T-helper 2 cell (primary cell): ENCODE measurements around the gene POTEJ.
A peak's percentile ranks its signal among the peaks of the same experiment; 100 is the strongest.
"Not testable (repeated sequence)": the region's sequence is repeated elsewhere in the genome, so short reads cannot be mapped to it uniquely, and the experiment has no call there.

Experiments
- DNase-seq, 5 experiments: peaks; one replicate each; pipeline versions ENCODE4 v3.0.0 to v3.0.0-alpha.2; 2012 to 2022
- total RNA-seq, 2 donors: gene quantifications; one replicate each; lab custom pipeline; 2026; lab: John Stamatoyannopoulos, UW

POTEJ gene
- 0 reads per million in 2 donors for total RNA-seq

GRCh38 chr2:130611140-130611539 lies at the start of gene POTEJ:
POTEJ (plus strand) TSS chr2:130611440; CDS start chr2:130611533, 93 bp downstream.
- not testable (repeated sequence) for DNase-seq

DNA sequence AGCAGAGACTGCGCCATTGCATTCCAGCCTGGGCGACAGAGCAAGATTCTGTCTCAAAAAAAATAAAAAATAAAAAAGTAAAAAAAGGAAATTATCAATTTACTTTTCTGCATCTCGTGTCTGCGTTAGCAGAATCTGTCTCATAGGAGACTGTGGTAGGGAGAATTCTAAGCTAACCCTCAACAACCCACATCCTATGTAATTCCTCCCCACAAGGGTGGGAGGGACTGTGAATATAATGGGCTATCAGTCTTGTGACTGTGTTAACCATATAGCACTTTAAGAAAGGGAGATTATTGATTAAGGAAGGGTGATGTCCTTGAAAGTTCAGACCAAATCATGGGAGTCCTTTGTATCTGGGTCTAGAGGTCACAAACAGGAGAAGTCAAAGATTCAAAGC lies 45.1 kb upstream of the POTEJ start:
- DNase-seq, result not testable (repeated sequence)

GRCh38 chr2:130571929-130572328 lies 39.3 kb upstream of the POTEJ start:
- not testable (repeated sequence) for DNase-seq

DNA sequence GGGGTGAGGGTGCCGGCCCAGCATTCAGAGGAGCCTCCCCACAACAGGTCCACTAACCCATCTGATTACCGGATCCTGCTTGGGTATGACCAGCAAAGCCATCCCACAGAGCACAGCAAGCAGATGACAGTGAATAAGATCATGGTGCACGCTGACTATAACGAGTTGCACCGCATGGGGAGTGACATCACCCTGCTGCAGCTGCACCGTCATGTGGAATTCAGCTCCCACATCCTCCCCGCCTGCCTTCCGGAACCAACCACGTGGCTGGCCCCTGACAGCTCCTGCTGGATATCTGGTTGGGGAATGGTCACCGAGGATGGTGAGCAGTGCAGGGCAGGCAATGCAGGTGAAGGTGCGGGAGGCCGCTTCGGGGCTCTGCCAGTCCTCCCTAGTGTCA lies 37.0 kb upstream of the POTEJ start:
- DNase-seq, result not testable (repeated sequence)

- DNase-seq, result not testable (repeated sequence)
Measured at GRCh38 chr2:130576209-130576784, 34.9 kb upstream of the POTEJ start.

DNA sequence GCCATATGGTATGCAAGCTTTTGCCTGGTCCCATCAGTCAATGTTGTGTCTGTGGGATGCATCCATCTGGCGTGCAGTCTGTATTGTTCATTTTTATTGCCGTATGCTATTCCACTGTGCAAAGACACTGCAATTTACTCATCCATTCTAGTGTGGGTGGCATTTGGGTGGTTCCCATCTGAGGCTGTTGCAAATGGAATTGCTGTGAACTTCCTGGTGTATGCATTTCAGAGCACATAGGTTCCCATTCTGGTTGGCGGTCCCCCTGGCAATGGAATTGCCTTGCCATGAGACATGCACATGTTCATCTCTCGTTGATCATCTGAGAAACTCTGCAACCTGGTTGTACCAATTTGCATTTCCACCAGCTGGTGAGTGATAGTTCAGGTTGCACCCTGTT lies 33.7 kb upstream of the POTEJ start:
- not testable (repeated sequence) for DNase-seq

DNA sequence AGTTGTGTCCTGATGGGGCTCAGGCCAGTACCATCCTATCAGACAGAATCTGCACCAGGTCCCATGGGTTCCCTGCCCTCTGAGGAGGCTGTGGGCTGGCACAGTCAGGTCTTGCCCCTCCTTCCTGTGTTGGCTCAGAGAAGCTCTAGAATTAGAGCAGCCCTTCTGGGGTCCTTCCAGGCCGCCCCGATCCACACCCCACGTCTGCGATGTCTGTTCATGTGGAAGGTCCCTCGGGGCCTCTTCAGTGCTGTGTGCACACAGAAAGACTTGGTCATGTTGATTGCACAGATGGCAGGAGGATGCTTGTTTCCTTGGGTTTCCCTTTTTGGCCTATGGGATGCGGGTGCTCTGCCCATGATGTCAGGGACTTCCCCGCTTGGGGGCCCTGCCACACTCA lies 32.1 kb upstream of the POTEJ start:
- DNase-seq, result not testable (repeated sequence)

- DNase-seq, result not testable (repeated sequence)
Measured at GRCh38 chr2:130581491-130581890, 29.7 kb upstream of the POTEJ start.

GRCh38 chr2:130582970-130583369 lies 28.3 kb upstream of the POTEJ start:
- DNase-seq, result not testable (repeated sequence)

- DNase-seq, result not testable (repeated sequence)
Measured at GRCh38 chr2:130583582-130583981, 27.7 kb upstream of the POTEJ start.

- not testable (repeated sequence) for DNase-seq
Measured at GRCh38 chr2:130584726-130585125, 26.5 kb upstream of the POTEJ start.

- DNase-seq, result not testable (repeated sequence)
Measured at GRCh38 chr2:130588688-130589458, 22.4 kb upstream of the POTEJ start.

DNA sequence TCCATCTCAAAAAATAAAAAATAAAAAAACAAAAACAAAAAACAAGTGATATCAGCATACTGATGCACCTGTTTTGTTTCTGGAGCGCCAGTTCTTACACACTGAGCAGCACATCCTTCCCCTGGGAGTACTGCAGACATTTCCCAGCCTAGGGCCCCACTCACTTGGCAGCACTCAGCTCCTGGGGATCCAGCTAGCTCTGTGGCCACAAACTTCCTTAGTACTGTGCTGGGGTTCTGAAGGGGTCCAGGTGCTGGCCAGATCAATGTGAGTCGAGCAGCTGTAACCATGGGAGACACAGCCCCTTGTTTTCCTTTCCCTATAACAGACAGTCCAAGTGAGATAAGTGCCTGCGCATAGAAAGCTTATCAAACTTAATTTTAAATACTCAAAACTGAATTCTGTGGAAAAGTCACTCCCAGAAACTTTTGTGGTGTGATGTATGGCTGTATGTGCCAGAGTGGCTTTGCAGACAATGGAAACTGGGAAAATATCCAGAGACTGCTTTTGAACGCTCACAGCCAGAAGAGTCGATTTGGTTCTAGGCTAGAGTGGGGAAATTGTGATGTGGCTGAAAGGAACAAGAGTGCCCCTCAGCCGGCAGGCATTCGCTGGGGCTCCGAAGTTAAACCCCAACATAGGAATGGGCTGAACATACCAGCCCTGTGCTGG lies 20.9 kb upstream of the POTEJ start:
- DNase-seq, result not testable (repeated sequence)

GRCh38 chr2:130590842-130591359 lies 20.3 kb upstream of the POTEJ start:
- not testable (repeated sequence) for DNase-seq

GRCh38 chr2:130592791-130593414 lies 18.3 kb upstream of the POTEJ start:
- DNase-seq, result not testable (repeated sequence)

DNA sequence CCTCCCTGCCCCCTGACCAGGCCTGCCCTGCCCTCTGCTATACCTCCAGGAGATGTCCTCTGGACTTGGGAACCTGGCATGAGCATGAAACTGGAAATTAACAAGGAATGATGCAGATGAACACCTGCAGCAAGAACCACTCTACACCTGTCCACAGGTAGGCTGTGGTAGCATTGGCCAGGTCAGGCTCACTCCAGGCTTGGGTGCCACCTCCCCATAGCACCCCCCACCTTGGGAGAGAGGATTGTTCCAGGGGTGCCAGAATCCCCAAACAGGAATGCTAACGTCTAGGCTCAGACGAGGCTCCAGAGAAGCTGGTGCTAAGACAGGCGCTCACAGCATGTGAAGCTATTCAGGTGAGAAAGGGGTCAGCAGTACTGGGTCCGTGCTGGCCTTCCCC lies 17.2 kb upstream of the POTEJ start:
- DNase-seq, result peak in 1 of 5 experiments; percentile 0

- DNase-seq, result not testable (repeated sequence)
Measured at GRCh38 chr2:130596757-130597156, 14.5 kb upstream of the POTEJ start.

DNA sequence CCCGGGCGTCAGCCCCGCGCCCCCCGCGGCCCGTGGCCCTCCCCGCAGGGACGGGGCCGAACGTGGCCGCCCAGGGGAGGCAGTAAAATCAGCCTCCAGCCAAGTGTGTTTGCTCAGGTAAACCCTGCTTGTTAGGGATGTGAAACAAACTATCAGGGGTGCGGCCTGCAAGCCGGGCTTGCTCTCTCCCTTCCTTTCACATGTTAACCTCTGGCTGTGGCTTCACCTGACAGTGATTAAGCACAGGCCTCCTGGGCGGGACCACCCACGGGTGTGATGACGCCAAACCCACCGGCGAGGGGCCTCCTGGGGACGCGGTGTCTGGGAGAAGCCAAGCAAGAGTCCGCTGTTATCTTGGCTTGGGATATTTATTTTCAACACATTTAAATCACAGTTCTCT lies 13.2 kb upstream of the POTEJ start:
- DNase-seq, result not testable (repeated sequence)

DNA sequence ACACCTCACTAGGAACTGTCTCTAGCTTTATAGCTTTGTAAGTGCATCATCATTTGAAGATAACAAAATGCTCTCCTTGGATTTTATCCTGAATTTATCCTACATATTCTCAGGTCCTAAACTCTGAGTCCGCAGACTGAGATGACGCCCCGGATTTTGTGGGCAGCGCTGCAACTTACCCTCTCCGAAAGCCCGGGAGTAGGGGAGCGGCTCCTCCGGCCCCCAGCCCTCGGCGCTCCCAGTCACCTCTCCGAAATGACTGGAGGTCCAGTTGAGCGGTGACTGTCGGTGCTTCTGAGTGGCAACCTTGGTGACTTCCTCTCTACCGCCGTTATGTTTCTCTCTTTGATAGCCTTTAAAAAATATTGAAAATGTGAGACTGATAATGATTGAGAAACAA lies 12.8 kb upstream of the POTEJ start:
- DNase-seq, result not testable (repeated sequence)

- DNase-seq, result not testable (repeated sequence)
Measured at GRCh38 chr2:130599393-130599792, 11.8 kb upstream of the POTEJ start, which contains the start of gene CFC1. CFC1 (minus strand) TSS chr2:130599575; CDS start chr2:130599287, 288 bp downstream.

- not testable (repeated sequence) for DNase-seq
Measured at GRCh38 chr2:130599926-130600325, 11.3 kb upstream of the POTEJ start.

- not testable (repeated sequence) for DNase-seq
Measured at GRCh38 chr2:130601648-130602302, 9.5 kb upstream of the POTEJ start.
